Lower leg skin (tissue), 3 donors: Measurements from ENCODE around the gene LRFN5.

Experiments used
- POLR2A ChIP-seq, 2 donors: fragments of 450-650 bp; IDR thresholded peaks; one replicate each; pipeline ENCODE4 v1.6.1; 2016 to 2017; ENCODE audit warnings: antibody characterized with exemption in 2 of 2, mild to moderate bottlenecking in 1 of 2, moderate library complexity in 1 of 2
- TF ChIP-seq, protein P1 (sequence below), 3 donors: fragments of 450-650 bp; IDR thresholded peaks; one replicate each; pipeline ENCODE4 v1.5.1; 2016; ENCODE audit warnings: antibody characterized with exemption in 3 of 3, mild to moderate bottlenecking in 3 of 3, moderate library complexity in 2 of 3

DNA sequence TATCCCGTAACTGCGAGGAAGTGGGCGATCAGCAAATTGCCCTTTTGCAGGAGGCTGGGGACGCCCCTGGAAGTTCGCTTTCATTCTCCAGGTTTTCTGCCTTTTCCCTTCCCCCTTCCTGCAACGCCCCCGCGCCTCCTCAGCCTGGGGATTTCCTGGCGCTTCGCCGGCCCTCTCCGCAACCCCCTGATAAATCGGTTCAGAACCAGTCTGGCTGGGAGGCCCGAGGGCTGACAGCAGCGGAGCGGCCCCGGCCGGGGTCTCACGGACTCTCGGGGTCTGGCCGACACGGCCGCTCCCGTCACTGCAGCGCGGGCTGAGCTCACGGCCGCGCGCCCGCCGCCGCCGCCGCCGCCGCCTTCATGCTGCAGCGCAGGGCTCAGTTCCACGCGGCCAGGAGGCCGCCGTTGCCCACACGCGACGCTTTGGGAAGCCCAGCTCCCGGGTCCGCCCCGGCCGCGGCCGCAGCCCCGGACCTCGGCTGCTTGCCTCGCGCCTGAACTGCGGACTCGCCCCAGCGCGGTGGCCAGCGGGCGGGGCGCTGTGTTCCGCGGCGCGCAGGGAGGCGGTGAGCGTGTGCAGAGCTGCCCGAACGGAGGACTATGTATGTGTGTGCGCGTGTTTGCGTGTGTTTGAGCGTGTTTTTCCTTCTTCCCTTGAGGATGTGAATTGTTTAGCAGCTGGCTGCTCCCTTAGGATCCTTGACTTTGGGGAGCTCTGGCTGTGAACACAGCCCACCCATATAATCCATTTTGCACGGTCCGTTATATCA lies at the start of gene LRFN5:
- TF ChIP-seq, protein P1, sequence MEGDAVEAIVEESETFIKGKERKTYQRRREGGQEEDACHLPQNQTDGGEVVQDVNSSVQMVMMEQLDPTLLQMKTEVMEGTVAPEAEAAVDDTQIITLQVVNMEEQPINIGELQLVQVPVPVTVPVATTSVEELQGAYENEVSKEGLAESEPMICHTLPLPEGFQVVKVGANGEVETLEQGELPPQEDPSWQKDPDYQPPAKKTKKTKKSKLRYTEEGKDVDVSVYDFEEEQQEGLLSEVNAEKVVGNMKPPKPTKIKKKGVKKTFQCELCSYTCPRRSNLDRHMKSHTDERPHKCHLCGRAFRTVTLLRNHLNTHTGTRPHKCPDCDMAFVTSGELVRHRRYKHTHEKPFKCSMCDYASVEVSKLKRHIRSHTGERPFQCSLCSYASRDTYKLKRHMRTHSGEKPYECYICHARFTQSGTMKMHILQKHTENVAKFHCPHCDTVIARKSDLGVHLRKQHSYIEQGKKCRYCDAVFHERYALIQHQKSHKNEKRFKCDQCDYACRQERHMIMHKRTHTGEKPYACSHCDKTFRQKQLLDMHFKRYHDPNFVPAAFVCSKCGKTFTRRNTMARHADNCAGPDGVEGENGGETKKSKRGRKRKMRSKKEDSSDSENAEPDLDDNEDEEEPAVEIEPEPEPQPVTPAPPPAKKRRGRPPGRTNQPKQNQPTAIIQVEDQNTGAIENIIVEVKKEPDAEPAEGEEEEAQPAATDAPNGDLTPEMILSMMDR (IDR thresholded peaks at IDR 0.05) = no peak
- TF ChIP-seq POLR2A (IDR thresholded peaks at IDR 0.05) = no peak
